ENCODE measurements around the gene RFX7.
"Not testable (repeated sequence)": the region's sequence is repeated elsewhere in the genome, so short reads cannot be mapped to it uniquely, and the experiment has no call there.

Gene RFX7

DNA sequence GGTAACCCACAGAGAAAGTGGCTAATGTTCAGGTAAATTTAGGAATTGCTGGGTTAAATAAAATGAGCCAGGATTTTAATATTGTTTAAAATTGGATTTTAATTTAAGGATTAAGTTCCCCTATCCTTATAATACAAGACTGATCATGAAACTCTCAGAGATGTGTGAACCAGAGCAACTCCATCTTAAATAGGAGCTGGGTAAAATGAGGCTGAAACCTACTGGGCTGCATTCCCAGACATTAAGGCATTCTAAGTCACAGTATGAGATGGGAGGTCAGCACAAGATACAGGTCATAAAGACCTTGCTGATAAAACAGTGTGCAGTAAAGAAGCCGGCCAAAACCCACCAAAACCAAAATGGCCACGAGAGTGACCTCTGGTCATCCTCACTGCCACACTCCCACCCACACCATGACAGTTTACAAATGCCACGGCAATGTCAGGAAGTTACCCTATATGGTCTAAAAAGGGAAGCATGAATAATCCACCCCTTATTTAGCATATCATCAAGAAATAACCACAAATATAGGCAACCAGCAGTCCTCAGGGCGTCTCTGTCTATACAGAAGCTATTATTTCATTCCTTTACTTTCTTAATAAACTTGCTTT lies 40.3 kb downstream of the RFX7 start:
- DNase-seq = not testable (repeated sequence)

- DNase-seq = no peak
These were observed 41.0 kb downstream of the RFX7 start for GRCh38 chr15:56202701-56203100.

DNA sequence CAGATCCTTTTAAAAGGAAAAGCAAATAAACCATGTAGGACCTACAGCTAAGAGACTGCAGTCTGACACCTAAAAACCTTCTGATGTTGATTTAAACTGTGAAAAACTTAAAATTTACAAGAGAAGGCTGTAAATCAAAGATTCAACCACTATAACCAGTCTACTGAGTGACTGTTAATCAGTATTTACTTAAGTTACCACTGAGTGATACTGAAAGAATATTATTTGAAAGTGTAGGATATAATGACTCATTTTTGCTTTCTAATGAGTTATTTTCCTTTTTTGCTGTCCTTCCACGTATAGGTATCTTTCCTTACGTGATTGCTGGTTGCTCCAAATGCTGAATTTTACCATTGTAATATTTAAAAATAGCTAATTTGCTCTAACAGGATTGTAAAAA lies 44.6 kb downstream of the RFX7 start:
- no peak for DNase-seq

DNA sequence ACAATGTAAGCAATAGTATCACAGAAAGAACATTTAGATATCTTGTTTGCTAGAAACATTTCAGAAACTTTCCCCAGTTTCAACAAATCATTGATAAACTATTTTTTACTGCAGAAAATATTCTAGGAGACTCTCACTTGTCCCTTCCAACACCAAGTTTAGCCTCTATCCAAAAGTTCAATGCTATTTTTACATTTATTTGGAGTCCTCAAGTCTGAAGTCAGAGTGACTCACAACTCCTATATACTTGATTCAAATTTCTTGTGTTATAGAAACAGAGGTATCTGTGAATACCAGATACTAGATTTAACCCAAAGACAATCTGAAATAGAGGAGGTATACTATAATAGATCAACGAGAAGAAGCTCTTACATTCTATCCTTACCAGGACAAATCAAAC lies 49.6 kb downstream of the RFX7 start:
- DNase-seq = no peak

- no peak for DNase-seq
These were observed 50.8 kb downstream of the RFX7 start for GRCh38 chr15:56192659-56193442.

DNA sequence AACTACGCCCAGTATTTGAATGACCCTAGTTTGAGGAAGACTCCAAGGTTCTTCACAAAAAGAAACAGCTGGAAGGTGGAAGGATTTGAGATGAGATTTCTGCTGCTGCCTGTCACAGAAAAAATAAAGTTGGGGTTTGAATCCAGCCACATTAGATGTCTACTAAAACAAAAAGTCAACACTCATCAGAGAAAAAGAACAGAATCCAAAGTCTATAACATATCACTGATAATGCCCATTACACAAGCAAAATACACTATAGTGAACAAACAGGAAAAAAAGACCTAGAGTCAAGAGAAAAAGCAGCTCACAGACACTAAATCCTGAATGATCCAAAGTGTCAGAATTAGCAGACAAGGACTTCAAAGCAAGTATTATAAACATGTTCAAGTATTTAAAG lies 56.0 kb downstream of the RFX7 start:
- no peak for DNase-seq

GRCh38 chr15:56185980-56186379 lies 57.7 kb downstream of the RFX7 start:
- DNase-seq = no peak

DNA sequence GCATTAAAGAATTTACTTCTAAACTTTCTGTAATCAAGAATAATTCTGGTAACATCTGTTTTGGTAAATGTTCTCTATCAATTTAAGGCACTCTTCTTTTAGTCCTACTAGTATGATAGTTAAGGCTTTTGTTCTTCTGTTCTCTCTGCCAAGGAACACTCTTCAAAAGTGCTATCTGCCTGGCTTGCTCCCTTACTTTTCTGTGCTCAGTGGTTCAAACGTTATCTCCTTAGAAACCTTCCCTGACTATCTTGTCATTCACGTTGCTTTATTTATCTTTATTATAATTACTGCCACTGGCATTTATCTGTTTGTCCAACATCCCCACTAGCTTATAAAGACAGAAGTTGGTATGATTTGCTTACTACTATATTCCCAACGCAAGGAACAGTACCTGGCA lies 59.2 kb downstream of the RFX7 start:
- DNase-seq = no peak

DNA sequence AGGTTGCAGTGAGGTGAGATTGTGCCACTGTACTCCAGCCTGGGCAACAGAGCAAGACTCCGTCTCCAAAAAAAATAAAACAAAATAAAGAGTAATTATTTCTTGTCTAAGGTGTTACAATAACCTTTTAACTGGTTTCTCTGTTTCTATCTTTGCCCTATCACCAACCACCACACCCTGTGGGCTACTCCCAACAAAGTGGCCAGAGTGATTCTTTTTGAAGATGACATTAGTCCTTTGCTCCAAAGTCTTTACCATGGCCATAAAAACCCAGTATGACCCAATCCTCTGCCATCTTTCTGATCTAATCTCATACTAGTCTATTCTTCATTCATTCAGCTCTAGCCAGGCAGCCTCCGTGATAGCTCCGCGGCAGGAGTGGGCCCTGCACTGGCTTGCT lies 62.8 kb downstream of the RFX7 start:
- no peak for DNase-seq

- no peak for DNase-seq
These were observed 66.7 kb downstream of the RFX7 start for GRCh38 chr15:56176996-56177395.

DNA sequence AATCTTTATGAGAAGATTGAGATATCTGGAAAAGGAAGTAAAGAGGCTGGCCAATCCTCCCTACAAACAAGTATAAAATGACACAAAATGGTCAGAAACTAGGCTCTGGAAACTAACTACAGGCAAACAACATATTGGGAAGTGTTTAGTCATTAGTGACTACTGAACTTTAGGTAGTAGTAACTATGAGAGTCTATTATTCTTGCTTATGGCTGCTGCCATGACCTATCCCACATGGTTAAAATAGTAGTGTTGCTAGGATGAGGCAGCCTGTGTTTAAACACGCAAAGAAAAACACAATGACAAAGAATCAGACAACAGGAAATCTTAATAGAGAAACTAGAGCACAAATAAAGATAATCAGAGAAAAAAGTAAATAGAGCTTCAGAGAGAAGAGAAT lies 67.9 kb downstream of the RFX7 start:
- no peak for DNase-seq

- DNase-seq = no peak
These were observed 69.0 kb downstream of the RFX7 start for GRCh38 chr15:56174649-56175048.

GRCh38 chr15:56168394-56168793 lies 75.3 kb downstream of the RFX7 start:
- no peak for DNase-seq

GRCh38 chr15:56165234-56165633 lies 78.4 kb downstream of the RFX7 start:
- no peak for DNase-seq

GRCh38 chr15:56160966-56161365 lies 82.7 kb downstream of the RFX7 start:
- no peak for DNase-seq

GRCh38 chr15:56156877-56157276 lies 86.8 kb downstream of the RFX7 start:
- no peak for DNase-seq

DNA sequence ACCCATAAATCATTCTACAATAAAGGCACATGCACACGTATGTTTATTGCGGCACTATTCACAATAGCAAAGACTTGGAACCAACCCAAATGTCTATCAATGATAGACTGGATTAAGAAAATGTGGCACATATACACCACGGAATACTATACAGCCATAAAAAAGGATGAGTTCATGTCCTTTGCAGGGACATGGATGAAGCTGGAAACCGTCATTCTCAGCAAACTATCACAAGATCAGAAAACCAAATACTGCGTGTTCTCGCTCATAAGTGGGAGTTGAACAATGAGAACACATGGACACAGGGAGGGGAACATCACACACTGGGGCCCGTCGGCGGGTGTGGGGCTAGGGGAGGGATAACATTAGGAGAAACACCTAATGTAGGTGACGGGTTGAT lies 88.4 kb downstream of the RFX7 start:
- DNase-seq = not testable (repeated sequence)

DNA sequence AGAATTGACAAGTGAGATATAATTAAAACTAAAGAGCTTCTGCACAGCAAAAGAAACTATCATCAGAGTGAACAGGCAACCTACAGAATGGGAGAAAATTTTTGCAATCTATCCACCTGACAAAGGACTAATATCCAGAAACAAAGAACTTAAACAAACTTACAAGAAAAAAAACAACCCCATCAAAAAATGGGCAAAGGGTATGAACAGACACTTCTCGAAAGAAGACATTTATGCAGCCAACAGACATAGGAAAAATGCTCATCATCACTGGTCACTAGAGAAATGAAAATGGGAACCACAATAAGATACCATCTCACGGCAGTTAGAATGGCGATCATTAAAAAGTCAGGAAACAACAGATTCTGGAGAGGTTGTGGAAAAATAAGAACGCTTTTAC lies 88.9 kb downstream of the RFX7 start:
- DNase-seq = not testable (repeated sequence)

DNA sequence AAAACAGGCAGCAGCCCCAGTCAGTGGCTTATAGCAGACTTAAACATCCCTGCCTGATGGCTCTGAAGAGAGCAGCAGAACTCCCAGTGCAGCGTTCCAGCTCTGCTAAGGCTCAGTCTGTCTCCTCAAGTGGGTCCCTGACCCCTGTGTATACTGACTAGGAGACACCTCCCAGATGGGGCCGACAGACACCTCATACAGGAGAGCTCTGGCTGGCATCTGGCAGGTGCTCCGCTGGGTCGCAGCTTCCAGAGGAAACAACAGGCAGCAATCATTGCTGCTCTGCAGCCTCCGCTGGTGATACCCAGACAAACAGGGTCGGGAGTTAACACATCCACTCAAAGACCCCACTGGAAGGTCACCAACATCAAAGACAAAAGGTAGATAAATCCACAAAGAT lies 93.5 kb downstream of the RFX7 start:
- no peak for DNase-seq

DNA sequence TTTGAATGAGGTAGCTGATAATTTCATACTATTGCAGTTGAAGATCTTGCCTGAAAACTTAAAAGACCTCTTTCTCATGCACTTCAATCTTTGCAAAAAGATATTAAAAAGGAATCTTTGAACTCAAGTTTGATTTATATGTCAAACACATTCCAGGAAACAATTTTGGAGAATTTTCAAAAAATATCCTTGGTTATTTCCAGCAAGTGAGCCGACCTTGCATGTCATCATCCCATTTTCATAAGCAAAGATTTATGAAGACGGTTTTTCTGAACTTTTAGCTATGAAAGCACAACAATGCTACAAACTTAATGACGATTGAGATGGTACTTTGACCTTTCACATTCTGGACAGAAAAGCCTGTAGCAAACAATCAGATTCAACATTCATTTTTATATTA lies 95.6 kb downstream of the RFX7 start:
- DNase-seq = no peak

- DNase-seq = no peak
These were observed 96.9 kb downstream of the RFX7 start for GRCh38 chr15:56146756-56147155.

GRCh38 chr15:56128081-56128480 lies 115.6 kb downstream of the RFX7 start:
- no peak for DNase-seq

DNA sequence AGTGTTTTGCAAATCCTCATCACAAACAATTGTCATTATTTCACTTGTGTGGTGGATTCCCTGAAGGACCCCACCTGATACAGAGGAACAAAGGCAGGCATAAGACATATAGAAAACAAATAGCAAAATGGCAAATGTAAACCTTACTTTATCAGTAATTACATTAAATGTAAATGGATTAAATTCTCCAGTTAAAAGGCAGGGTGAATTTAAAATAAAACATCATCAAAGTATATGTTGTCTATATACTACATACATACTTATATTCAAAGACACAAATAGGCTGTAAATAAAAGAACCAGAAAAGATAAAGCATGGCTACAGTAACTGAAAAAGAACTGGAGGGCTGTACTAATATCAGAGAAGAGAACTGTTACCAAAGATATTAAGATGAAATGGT lies 117.3 kb downstream of the RFX7 start:
- no peak for DNase-seq

GRCh38 chr15:56124391-56124790 lies 119.3 kb downstream of the RFX7 start:
- DNase-seq = no peak

DNA sequence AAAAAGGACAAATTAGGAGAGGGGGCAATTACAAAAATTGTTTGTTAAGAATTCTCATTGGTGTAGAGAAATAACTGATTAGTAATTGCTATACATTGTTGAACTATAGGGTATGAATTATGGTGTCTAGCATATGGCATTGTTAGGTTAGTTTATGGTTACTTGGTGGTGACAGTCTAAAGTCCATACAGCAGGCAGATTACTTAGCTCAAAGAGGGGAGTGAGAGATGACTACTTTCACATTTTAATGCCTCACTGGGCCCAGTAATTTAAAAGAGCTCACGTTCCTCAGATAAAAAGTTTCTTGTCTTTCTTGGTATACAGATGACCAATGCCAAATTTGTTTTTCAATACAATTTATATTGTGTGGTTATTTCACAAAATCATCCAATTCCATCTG lies 137.8 kb downstream of the RFX7 start:
- DNase-seq = no peak

Data from central memory CD4-positive, alpha-beta T cell (primary cell).